GM23338 (cell line): ENCODE results near the gene HAUS8. TPM values are rescaled to one million over a fixed set of nuclear protein-coding genes. Genes with fewer than 3 reads are reported as not detected.

Experiments used
- ATAC-seq: fragments of 200-7000 bp; cut with Tn5 transposase; 3 replicates; pipeline ENCODE4 v1.9.1; 2020
- DNase-seq: peaks from one replicate; pipeline ENCODE4 v3.0.0-alpha.2; 2015; ENCODE audit warnings: low spot score
- H2AFZ ChIP-seq: fragments of 200-600 bp; sonication (generic); 2 replicates; pipeline ENCODE4 v1.8.0; 2016; ENCODE audit warnings: antibody characterized with exemption, mild to moderate bottlenecking, moderate library complexity
- H3F3A ChIP-seq: fragments of 200-600 bp; sonication (generic); replicated peaks from 2 replicates; pipeline ENCODE4 v1.8.0; 2017; ENCODE audit warnings: antibody characterized with exemption, mixed run types, low read depth
- H3K27ac ChIP-seq: fragments of 200-600 bp; sonication (generic); 2 replicates; pipeline ENCODE4 v1.6.1; 2016; ENCODE audit warnings: low read depth
- H3K27me3 ChIP-seq: fragments of 200-600 bp; sonication (generic); 2 replicates; pipeline ENCODE4 v1.8.0; 2016; ENCODE audit warnings: mild to moderate bottlenecking, mixed run types, moderate library complexity; ENCODE audit not compliant: insufficient read depth
- H3K36me3 ChIP-seq: fragments of 200-600 bp; sonication (generic); 2 replicates; pipeline ENCODE4 v1.8.0; 2016; ENCODE audit warnings: mild to moderate bottlenecking; ENCODE audit not compliant: insufficient read depth
- H3K4me1 ChIP-seq: fragments of 200-600 bp; sonication (generic); 2 replicates; pipeline ENCODE4 v1.8.0; 2016; ENCODE audit warnings: mild to moderate bottlenecking, moderate library complexity; ENCODE audit not compliant: insufficient read depth
- H3K4me2 ChIP-seq: fragments of 200-600 bp; sonication (generic); 2 replicates; pipeline ENCODE4 v1.7.1; 2017; ENCODE audit warnings: mixed run types
- H3K4me3 ChIP-seq: fragments of 200-600 bp; sonication (generic); 2 replicates; pipeline ENCODE4 v1.6.1; 2016; ENCODE audit warnings: mixed run types
- H3K79me2 ChIP-seq: fragments of 200-600 bp; sonication (generic); replicated peaks from 2 replicates; pipeline ENCODE4 v1.8.0; 2017; ENCODE audit warnings: mild to moderate bottlenecking; ENCODE audit not compliant: insufficient read depth
- H3K9me2 ChIP-seq: fragments of 200-600 bp; sonication (generic); 2 replicates; pipeline ENCODE4 v1.8.0; 2017; ENCODE audit not compliant: insufficient read depth
- H4K20me1 ChIP-seq: fragments of 200-600 bp; sonication (generic); replicated peaks from 2 replicates; pipeline ENCODE4 v1.8.0; 2017; ENCODE audit warnings: mild to moderate bottlenecking; ENCODE audit not compliant: insufficient read depth
- H3K27ac Mint-ChIP-seq: 2 replicates; pipeline ENCODE4 v1.8.0; 2020; ENCODE audit warnings: inconsistent platforms, mild to moderate bottlenecking, moderate library complexity, mixed read lengths
- H3K27me3 Mint-ChIP-seq: 3 replicates; pipeline ENCODE4 v1.8.0; 2022; ENCODE audit warnings: low read depth, mild to moderate bottlenecking, moderate library complexity, mixed read lengths, inconsistent platforms; ENCODE audit not compliant: insufficient read depth, poor library complexity
- H3K36me3 Mint-ChIP-seq: 3 replicates; pipeline ENCODE4 v1.8.0; 2021; ENCODE audit warnings: low read depth, mild to moderate bottlenecking, inconsistent platforms, moderate library complexity, mixed read lengths
- H3K4me1 Mint-ChIP-seq: 3 replicates; pipeline ENCODE4 v1.8.0; 2020; ENCODE audit warnings: mild to moderate bottlenecking, inconsistent platforms, mixed read lengths
- H3K4me3 Mint-ChIP-seq: 3 replicates; pipeline ENCODE4 v1.8.0; 2021; ENCODE audit warnings: moderate library complexity, mild to moderate bottlenecking, inconsistent platforms, mixed read lengths
- H3K9me3 Mint-ChIP-seq: 3 replicates; pipeline ENCODE4 v1.8.0; 2020; ENCODE audit warnings: moderate library complexity, mild to moderate bottlenecking, inconsistent platforms, mixed read lengths
- CREB1 ChIP-seq: fragments of 250-450 bp; sonication (Bioruptor Pico); IDR thresholded peaks from 2 replicates; pipeline ENCODE4 v1.5.0; 2020; ENCODE audit warnings: low read depth, mild to moderate bottlenecking, moderate library complexity
- EZH2 ChIP-seq: fragments of 200-600 bp; sonication (generic); IDR thresholded peaks from one replicate; pipeline ENCODE4 v1.8.0; 2017; ENCODE audit warnings: antibody characterized with exemption, mild to moderate bottlenecking, low read depth; ENCODE audit not compliant: unreplicated experiment
- NANOG ChIP-seq: IDR thresholded peaks from 2 replicates; pipeline ENCODE4 v1.6.1; 2016; ENCODE audit warnings: antibody characterized with exemption, borderline replicate concordance
- POLR2AphosphoS5 ChIP-seq: IDR thresholded peaks from 2 replicates; pipeline ENCODE4 v1.6.1; 2016; ENCODE audit warnings: antibody characterized with exemption, low read depth
- STAT1 ChIP-seq: IDR thresholded peaks from one replicate; pipeline ENCODE4 v1.6.1; 2016; ENCODE audit warnings: antibody characterized with exemption; ENCODE audit not compliant: unreplicated experiment
- ZNF331 ChIP-seq: fragments of 250-450 bp; sonication (Bioruptor Pico); IDR thresholded peaks from 2 replicates; pipeline ENCODE4 v1.5.0; 2020; ENCODE audit warnings: low read depth, mild to moderate bottlenecking, moderate library complexity
- polyA plus RNA-seq: library from polyadenylated mRNA; unstranded; fragments of >200 nt; fragmentation: Nextera tagmentation; extraction: Ambion mirVana; gene quantifications from 2 replicates; pipeline ENCODE4 v1.2.1, GENCODE V29; 2016
- total RNA-seq: library from RNA; depleted of rRNA; stranded (reverse); fragments of >200 nt; shearing (Covaris generic); gene quantifications from 2 replicates; pipeline ENCODE4 v1.2.3, GENCODE V29; 2014
- TF ChIP-seq, protein P1 (sequence below): IDR thresholded peaks from one replicate; pipeline ENCODE4 v1.6.1; 2018; ENCODE audit warnings: antibody characterized with exemption; ENCODE audit not compliant: unreplicated experiment
- TF ChIP-seq, protein P2 (sequence below): fragments of 250-450 bp; sonication (Bioruptor Pico); IDR thresholded peaks from 2 replicates; pipeline ENCODE4 v1.5.0; 2020; ENCODE audit warnings: mild to moderate bottlenecking, moderate library complexity
- TF ChIP-seq, protein P3 (sequence below), 2 experiments: fragments of 200-600 bp in 1 of 2; sonication (generic) in 1 of 2; conservative IDR thresholded peaks; 2 replicates each; pipeline versions ENCODE4 v1.5.1 to v1.6.1; 2016 to 2017; ENCODE audit warnings: antibody characterized with exemption in 2 of 2, low read depth in 2 of 2, mild to moderate bottlenecking in 2 of 2, moderate library complexity in 1 of 2

The HAUS8 gene
- total and polyA plus RNA-seq, 2 experiments from 2014 or later = 11.1 to 33.3 TPM

DNA sequence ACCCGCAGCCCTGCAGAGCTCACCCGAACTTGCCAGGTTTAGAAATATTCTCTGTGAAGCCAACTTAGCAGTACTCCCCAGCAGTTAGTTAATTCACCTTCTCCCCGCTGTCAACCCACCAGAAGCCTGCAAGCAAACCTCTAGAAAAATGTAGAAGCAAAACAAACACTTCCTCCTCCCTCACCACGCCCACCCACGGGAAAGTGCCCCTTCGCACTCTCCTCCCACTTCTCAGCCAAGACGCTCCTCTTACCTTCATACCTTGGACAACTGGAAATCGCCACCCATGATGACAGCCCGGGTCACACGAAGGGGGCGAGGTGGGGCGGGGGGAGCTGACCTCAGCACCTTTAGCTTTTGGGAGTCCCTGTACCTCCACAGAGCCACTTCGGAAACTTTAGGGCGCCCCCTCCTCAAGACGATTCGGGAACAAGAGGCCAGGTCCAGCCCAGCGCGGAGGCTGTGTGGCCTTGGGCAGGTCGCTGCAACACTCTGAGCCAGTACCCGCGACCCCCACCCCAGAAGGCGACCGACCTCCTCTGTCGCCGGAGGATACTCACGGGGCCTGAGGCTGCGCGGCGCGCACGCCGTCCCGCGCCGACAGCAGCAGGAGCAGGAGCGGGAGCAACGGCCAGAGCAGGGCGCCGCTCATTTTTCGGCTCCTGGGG, 49.1 kb downstream of the HAUS8 start:
- peak overlapping the region; percentile 93 for H3K4me3 ChIP-seq
- H3K27me3 ChIP-seq = peaks cover 10% of the 10 kb centered on the region; the same call in 1 of the 2 replicates
- H3K27ac ChIP-seq = no peak overlapping the region
- DNase-seq = peak; percentile 32
- H2AFZ ChIP-seq = peak overlapping the region; percentile 97
- H4K20me1 ChIP-seq = no peaks in the 10 kb centered on the region; the same call in 1 of the 2 replicates
- peaks cover 12% of the 10 kb centered on the region for H3K4me1 ChIP-seq
- no peaks in the 10 kb centered on the region for H3F3A ChIP-seq
- peaks cover 33% of the 10 kb centered on the region for H3K36me3 Mint-ChIP-seq
- H3K79me2 ChIP-seq = peaks cover 10% of the 10 kb centered on the region
- no peaks in the 10 kb centered on the region for H3K9me2 ChIP-seq
- peaks cover 23% of the 10 kb centered on the region for H3K27me3 Mint-ChIP-seq
- peak; percentile 37 for ATAC-seq
- H3K27ac Mint-ChIP-seq = no peak overlapping the region
- H3K4me1 Mint-ChIP-seq = peaks cover 5% of the 10 kb centered on the region; the same call in 2 of the 3 replicates
- H3K4me3 Mint-ChIP-seq = peak overlapping the region; percentile 86
- 0 out of 2 replicates have a peak, but pooled peaks cover 2% of the 10 kb centered on the region for H3K36me3 ChIP-seq
- TF ChIP-seq EZH2 = no peak
- TF ChIP-seq CREB1 (CRISPR knock-in tag) = no peak
- TF ChIP-seq, protein P1, sequence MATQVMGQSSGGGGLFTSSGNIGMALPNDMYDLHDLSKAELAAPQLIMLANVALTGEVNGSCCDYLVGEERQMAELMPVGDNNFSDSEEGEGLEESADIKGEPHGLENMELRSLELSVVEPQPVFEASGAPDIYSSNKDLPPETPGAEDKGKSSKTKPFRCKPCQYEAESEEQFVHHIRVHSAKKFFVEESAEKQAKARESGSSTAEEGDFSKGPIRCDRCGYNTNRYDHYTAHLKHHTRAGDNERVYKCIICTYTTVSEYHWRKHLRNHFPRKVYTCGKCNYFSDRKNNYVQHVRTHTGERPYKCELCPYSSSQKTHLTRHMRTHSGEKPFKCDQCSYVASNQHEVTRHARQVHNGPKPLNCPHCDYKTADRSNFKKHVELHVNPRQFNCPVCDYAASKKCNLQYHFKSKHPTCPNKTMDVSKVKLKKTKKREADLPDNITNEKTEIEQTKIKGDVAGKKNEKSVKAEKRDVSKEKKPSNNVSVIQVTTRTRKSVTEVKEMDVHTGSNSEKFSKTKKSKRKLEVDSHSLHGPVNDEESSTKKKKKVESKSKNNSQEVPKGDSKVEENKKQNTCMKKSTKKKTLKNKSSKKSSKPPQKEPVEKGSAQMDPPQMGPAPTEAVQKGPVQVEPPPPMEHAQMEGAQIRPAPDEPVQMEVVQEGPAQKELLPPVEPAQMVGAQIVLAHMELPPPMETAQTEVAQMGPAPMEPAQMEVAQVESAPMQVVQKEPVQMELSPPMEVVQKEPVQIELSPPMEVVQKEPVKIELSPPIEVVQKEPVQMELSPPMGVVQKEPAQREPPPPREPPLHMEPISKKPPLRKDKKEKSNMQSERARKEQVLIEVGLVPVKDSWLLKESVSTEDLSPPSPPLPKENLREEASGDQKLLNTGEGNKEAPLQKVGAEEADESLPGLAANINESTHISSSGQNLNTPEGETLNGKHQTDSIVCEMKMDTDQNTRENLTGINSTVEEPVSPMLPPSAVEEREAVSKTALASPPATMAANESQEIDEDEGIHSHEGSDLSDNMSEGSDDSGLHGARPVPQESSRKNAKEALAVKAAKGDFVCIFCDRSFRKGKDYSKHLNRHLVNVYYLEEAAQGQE = no peak
- H3K9me3 Mint-ChIP-seq = peaks cover 31% of the 10 kb centered on the region
- H3K4me2 ChIP-seq = peak overlapping the region; percentile 98

DNA sequence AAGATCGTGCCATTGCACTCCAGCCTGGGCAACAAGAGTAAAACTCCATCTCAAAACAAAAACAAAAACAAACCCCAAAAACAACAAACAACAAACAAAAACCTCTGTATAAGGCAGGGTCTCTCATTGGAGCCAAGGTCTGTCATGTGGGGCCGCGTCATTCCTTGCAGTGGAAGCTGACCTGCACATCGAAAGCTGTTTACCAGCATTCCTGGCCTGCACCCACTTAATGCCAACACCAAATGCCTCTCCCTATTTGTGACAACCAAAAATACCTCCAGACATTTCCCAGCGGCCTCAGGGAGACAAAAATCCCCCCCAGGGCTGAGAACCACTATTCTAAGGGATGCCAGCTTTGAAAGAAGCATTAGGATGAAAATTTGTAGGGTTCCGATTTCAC, 49.9 kb downstream of the HAUS8 start:
- H3K4me3 ChIP-seq = peak overlapping the region; percentile 93
- TF ChIP-seq POLR2AphosphoS5 = no peak
- no peak for TF ChIP-seq EZH2
- no peak for TF ChIP-seq ZNF331 (CRISPR knock-in tag)
- no peak for TF ChIP-seq NANOG
- TF ChIP-seq, protein P2, sequence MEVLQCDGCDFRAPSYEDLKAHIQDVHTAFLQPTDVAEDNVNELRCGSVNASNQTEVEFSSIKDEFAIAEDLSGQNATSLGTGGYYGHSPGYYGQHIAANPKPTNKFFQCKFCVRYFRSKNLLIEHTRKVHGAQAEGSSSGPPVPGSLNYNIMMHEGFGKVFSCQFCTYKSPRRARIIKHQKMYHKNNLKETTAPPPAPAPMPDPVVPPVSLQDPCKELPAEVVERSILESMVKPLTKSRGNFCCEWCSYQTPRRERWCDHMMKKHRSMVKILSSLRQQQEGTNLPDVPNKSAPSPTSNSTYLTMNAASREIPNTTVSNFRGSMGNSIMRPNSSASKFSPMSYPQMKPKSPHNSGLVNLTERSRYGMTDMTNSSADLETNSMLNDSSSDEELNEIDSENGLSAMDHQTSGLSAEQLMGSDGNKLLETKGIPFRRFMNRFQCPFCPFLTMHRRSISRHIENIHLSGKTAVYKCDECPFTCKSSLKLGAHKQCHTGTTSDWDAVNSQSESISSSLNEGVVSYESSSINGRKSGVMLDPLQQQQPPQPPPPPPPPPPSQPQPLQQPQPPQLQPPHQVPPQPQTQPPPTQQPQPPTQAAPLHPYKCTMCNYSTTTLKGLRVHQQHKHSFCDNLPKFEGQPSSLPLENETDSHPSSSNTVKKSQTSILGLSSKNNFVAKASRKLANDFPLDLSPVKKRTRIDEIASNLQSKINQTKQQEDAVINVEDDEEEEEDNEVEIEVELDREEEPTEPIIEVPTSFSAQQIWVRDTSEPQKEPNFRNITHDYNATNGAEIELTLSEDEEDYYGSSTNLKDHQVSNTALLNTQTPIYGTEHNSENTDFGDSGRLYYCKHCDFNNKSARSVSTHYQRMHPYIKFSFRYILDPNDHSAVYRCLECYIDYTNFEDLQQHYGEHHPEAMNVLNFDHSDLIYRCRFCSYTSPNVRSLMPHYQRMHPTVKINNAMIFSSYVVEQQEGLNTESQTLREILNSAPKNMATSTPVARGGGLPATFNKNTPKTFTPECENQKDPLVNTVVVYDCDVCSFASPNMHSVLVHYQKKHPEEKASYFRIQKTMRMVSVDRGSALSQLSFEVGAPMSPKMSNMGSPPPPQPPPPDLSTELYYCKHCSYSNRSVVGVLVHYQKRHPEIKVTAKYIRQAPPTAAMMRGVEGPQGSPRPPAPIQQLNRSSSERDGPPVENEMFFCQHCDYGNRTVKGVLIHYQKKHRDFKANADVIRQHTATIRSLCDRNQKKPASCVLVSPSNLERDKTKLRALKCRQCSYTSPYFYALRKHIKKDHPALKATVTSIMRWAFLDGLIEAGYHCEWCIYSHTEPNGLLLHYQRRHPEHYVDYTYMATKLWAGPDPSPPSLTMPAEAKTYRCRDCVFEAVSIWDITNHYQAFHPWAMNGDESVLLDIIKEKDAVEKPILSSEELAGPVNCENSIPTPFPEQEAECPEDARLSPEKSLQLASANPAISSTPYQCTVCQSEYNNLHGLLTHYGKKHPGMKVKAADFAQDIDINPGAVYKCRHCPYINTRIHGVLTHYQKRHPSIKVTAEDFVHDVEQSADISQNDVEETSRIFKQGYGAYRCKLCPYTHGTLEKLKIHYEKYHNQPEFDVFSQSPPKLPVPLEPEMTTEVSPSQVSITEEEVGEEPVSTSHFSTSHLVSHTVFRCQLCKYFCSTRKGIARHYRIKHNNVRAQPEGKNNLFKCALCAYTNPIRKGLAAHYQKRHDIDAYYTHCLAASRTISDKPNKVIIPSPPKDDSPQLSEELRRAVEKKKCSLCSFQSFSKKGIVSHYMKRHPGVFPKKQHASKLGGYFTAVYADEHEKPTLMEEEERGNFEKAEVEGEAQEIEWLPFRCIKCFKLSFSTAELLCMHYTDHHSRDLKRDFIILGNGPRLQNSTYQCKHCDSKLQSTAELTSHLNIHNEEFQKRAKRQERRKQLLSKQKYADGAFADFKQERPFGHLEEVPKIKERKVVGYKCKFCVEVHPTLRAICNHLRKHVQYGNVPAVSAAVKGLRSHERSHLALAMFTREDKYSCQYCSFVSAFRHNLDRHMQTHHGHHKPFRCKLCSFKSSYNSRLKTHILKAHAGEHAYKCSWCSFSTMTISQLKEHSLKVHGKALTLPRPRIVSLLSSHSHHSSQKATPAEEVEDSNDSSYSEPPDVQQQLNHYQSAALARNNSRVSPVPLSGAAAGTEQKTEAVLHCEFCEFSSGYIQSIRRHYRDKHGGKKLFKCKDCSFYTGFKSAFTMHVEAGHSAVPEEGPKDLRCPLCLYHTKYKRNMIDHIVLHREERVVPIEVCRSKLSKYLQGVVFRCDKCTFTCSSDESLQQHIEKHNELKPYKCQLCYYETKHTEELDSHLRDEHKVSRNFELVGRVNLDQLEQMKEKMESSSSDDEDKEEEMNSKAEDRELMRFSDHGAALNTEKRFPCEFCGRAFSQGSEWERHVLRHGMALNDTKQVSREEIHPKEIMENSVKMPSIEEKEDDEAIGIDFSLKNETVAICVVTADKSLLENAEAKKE = no peak
- TF ChIP-seq STAT1 = no peak
- TF ChIP-seq CREB1 (CRISPR knock-in tag) = no peak
- TF ChIP-seq, protein P3, sequence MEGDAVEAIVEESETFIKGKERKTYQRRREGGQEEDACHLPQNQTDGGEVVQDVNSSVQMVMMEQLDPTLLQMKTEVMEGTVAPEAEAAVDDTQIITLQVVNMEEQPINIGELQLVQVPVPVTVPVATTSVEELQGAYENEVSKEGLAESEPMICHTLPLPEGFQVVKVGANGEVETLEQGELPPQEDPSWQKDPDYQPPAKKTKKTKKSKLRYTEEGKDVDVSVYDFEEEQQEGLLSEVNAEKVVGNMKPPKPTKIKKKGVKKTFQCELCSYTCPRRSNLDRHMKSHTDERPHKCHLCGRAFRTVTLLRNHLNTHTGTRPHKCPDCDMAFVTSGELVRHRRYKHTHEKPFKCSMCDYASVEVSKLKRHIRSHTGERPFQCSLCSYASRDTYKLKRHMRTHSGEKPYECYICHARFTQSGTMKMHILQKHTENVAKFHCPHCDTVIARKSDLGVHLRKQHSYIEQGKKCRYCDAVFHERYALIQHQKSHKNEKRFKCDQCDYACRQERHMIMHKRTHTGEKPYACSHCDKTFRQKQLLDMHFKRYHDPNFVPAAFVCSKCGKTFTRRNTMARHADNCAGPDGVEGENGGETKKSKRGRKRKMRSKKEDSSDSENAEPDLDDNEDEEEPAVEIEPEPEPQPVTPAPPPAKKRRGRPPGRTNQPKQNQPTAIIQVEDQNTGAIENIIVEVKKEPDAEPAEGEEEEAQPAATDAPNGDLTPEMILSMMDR (conservative IDR thresholded peaks at IDR 0.05; ENCODE audit: low read depth in 2 of 2) = no peak

More for the DNA sequence above, 49.9 kb downstream of the HAUS8 start:
- no peak for ATAC-seq
- Histone ChIP-seq H2AFZ (no peak overlapping the region; the same call in 1 of the 2 replicates), H3K27ac (no peak overlapping the region), H3K79me2 (peaks cover 10% of the 10 kb centered on the region), H3F3A (no peaks in the 10 kb centered on the region), H3K9me2 (no peaks in the 10 kb centered on the region), H3K36me3 (0 out of 2 replicates have a peak, but pooled peaks cover 2% of the 10 kb centered on the region), H3K4me2 (peak overlapping the region; percentile 98), H3K27me3 (peaks cover 10% of the 10 kb centered on the region; the same call in 1 of the 2 replicates), H4K20me1 (no peaks in the 10 kb centered on the region; the same call in 1 of the 2 replicates), H3K4me1 (peaks cover 12% of the 10 kb centered on the region)
- DNase-seq = no peak
- Mint-ChIP-seq H3K27me3 (peaks cover 27% of the 10 kb centered on the region), H3K36me3 (peaks cover 37% of the 10 kb centered on the region), H3K4me1 (peaks cover 5% of the 10 kb centered on the region; the same call in 2 of the 3 replicates), H3K27ac (no peak overlapping the region), H3K4me3 (peak overlapping the region; percentile 86), H3K9me3 (peaks cover 31% of the 10 kb centered on the region)
